Measurements from ENCODE around the gene IRS2.

IRS2 gene

GRCh38 chr13:109809216-109809932, 23.0 kb upstream of the IRS2 start:
- peaks cover 0 to 12% of the 10 kb centered on the region in 2 experiments for H3K27me3 ChIP-seq (ENCODE audit: control insufficient read depth in 1 of 2, insufficient read depth in 1 of 2, low read length in 2 of 2)
- no peak overlapping the region for H4K8ac ChIP-seq (ENCODE audit: low read length)
- H3K36me3 ChIP-seq (ENCODE audit: control insufficient read depth in 1 of 2, insufficient read depth in 2 of 2, low read depth in 1 of 2, low read length in 2 of 2) = no peaks in the 10 kb centered on the region
- no peak overlapping the region for H3K23ac ChIP-seq (ENCODE audit: low read length in 2 of 2)
- H3K9ac ChIP-seq (ENCODE audit: low read length) = no peak overlapping the region
- H3K27ac ChIP-seq (ENCODE audit: low read length, poor library complexity, severe bottlenecking) = no peak overlapping the region
- H2AFZ ChIP-seq (ENCODE audit: low read depth, low read length) = no peak overlapping the region
- H3K79me1 ChIP-seq (replicated peaks; ENCODE audit: low read length, poor library complexity, severe bottlenecking) = no peaks in the 10 kb centered on the region
- H4K91ac ChIP-seq (ENCODE audit: low read length) = no peak overlapping the region
- no peak overlapping the region for H3K4ac ChIP-seq (ENCODE audit: low read depth in 1 of 2, low read length in 2 of 2)
- no peaks in the 10 kb centered on the region for H3K9me3 ChIP-seq (ENCODE audit: control insufficient read depth, low read length)
- no peak overlapping the region for H2AK5ac ChIP-seq (ENCODE audit: low read length, severe bottlenecking)
- H2BK12ac ChIP-seq (ENCODE audit: low read length in 2 of 2) = no peak overlapping the region
- H2BK15ac ChIP-seq (ENCODE audit: low read depth, poor library complexity, severe bottlenecking) = no peak overlapping the region
- peaks cover 9% of the 10 kb centered on the region for H3K4me1 ChIP-seq (ENCODE audit: control insufficient read depth, insufficient read depth, low read depth, low read length)
- no peak overlapping the region for H3K18ac ChIP-seq (ENCODE audit: low read depth in 1 of 2, low read length in 2 of 2)
- H3K4me3 ChIP-seq (ENCODE audit: insufficient read depth in 1 of 2, low read depth in 1 of 2, low read length in 2 of 2) = no peak overlapping the region
- H3K14ac ChIP-seq (ENCODE audit: low read length in 2 of 2) = no peak overlapping the region
- H2BK120ac ChIP-seq (ENCODE audit: low read depth, low read length) = no peak overlapping the region
- no peak overlapping the region for H3K4me2 ChIP-seq (ENCODE audit: low read length, poor library complexity, severe bottlenecking)
- 84% methylated on average over 14 of the region's 14 CpGs for WGBS
- no peak for DNase-seq
- H2BK5ac ChIP-seq (ENCODE audit: low read depth, low read length, poor library complexity, severe bottlenecking) = no peak overlapping the region

GRCh38 chr13:109807345-109807744, 21.0 kb upstream of the IRS2 start:
- H3K27ac ChIP-seq (ENCODE audit: low read length, poor library complexity, severe bottlenecking) = no peak overlapping the region
- H2AK5ac ChIP-seq (ENCODE audit: low read length, severe bottlenecking) = no peak overlapping the region
- H4K8ac ChIP-seq (ENCODE audit: low read length) = no peak overlapping the region
- no peak overlapping the region for H3K9ac ChIP-seq (ENCODE audit: low read length)
- H3K4me3 ChIP-seq (ENCODE audit: insufficient read depth in 1 of 2, low read depth in 1 of 2, low read length in 2 of 2) = no peak overlapping the region
- DNase-seq = no peak
- no peak overlapping the region for H3K18ac ChIP-seq (ENCODE audit: low read depth in 1 of 2, low read length in 2 of 2)
- no peak overlapping the region for H4K91ac ChIP-seq (ENCODE audit: low read length)
- H2BK5ac ChIP-seq (ENCODE audit: low read depth, low read length, poor library complexity, severe bottlenecking) = no peak overlapping the region
- peaks cover 0 to 12% of the 10 kb centered on the region in 2 experiments for H3K27me3 ChIP-seq (ENCODE audit: control insufficient read depth in 1 of 2, insufficient read depth in 1 of 2, low read length in 2 of 2)
- H3K14ac ChIP-seq (ENCODE audit: low read length in 2 of 2) = no peak overlapping the region
- H2AFZ ChIP-seq (ENCODE audit: low read depth, low read length) = no peak overlapping the region
- no peak overlapping the region for H2BK12ac ChIP-seq (ENCODE audit: low read length in 2 of 2)
- H2BK120ac ChIP-seq (ENCODE audit: low read depth, low read length) = no peak overlapping the region
- no peak overlapping the region for H3K4me2 ChIP-seq (ENCODE audit: low read length, poor library complexity, severe bottlenecking)
- peaks cover 7% of the 10 kb centered on the region for H3K4me1 ChIP-seq (ENCODE audit: control insufficient read depth, insufficient read depth, low read depth, low read length)
- no peaks in the 10 kb centered on the region for H3K79me1 ChIP-seq (replicated peaks; ENCODE audit: low read length, poor library complexity, severe bottlenecking)
- 100% methylated on average over 1 of the region's 3 CpGs for WGBS
- H3K36me3 ChIP-seq (ENCODE audit: control insufficient read depth in 1 of 2, insufficient read depth in 2 of 2, low read depth in 1 of 2, low read length in 2 of 2) = no peaks in the 10 kb centered on the region
- no peak overlapping the region for H3K23ac ChIP-seq (ENCODE audit: low read length in 2 of 2)
- H2BK15ac ChIP-seq (ENCODE audit: low read depth, poor library complexity, severe bottlenecking) = no peak overlapping the region
- no peaks in the 10 kb centered on the region for H3K9me3 ChIP-seq (ENCODE audit: control insufficient read depth, low read length)
- H3K4ac ChIP-seq (ENCODE audit: low read depth in 1 of 2, low read length in 2 of 2) = no peak overlapping the region

GRCh38 chr13:109804654-109805053, 18.3 kb upstream of the IRS2 start:
- no peak overlapping the region for H2AK5ac ChIP-seq (ENCODE audit: low read length, severe bottlenecking)
- H2BK15ac ChIP-seq (ENCODE audit: low read depth, poor library complexity, severe bottlenecking) = no peak overlapping the region
- no peak overlapping the region for H2BK5ac ChIP-seq (ENCODE audit: low read depth, low read length, poor library complexity, severe bottlenecking)
- no peaks in the 10 kb centered on the region for H3K9me3 ChIP-seq (ENCODE audit: control insufficient read depth, low read length)
- no peak overlapping the region for H3K18ac ChIP-seq (ENCODE audit: low read depth in 1 of 2, low read length in 2 of 2)
- no peak overlapping the region for H2AFZ ChIP-seq (ENCODE audit: low read depth, low read length)
- H4K8ac ChIP-seq (ENCODE audit: low read length) = no peak overlapping the region
- peaks cover 0 to 5% of the 10 kb centered on the region in 2 experiments for H3K27me3 ChIP-seq (ENCODE audit: control insufficient read depth in 1 of 2, insufficient read depth in 1 of 2, low read length in 2 of 2)
- DNase-seq = no peak
- no peaks in the 10 kb centered on the region for H3K4me1 ChIP-seq (ENCODE audit: control insufficient read depth, insufficient read depth, low read depth, low read length)
- no peak overlapping the region for H4K91ac ChIP-seq (ENCODE audit: low read length)
- no peak overlapping the region for H3K9ac ChIP-seq (ENCODE audit: low read length)
- H3K4ac ChIP-seq (ENCODE audit: low read depth in 1 of 2, low read length in 2 of 2) = no peak overlapping the region
- H3K4me3 ChIP-seq (ENCODE audit: insufficient read depth in 1 of 2, low read depth in 1 of 2, low read length in 2 of 2) = no peak overlapping the region
- H3K14ac ChIP-seq (ENCODE audit: low read length in 2 of 2) = no peak overlapping the region
- no peak overlapping the region for H3K4me2 ChIP-seq (ENCODE audit: low read length, poor library complexity, severe bottlenecking)
- H3K79me1 ChIP-seq (replicated peaks; ENCODE audit: low read length, poor library complexity, severe bottlenecking) = no peaks in the 10 kb centered on the region
- no peaks in the 10 kb centered on the region for H3K36me3 ChIP-seq (ENCODE audit: control insufficient read depth in 1 of 2, insufficient read depth in 2 of 2, low read depth in 1 of 2, low read length in 2 of 2)
- H3K23ac ChIP-seq (ENCODE audit: low read length in 2 of 2) = no peak overlapping the region
- H3K27ac ChIP-seq (ENCODE audit: low read length, poor library complexity, severe bottlenecking) = no peak overlapping the region
- 78% methylated on average over 9 of the region's 9 CpGs for WGBS
- H2BK120ac ChIP-seq (ENCODE audit: low read depth, low read length) = no peak overlapping the region
- no peak overlapping the region for H2BK12ac ChIP-seq (ENCODE audit: low read length in 2 of 2)

GRCh38 chr13:109803825-109804224, 17.4 kb upstream of the IRS2 start:
- Histone ChIP-seq H2BK5ac (ENCODE audit: low read depth, low read length, poor library complexity, severe bottlenecking) (no peak overlapping the region), H2AK5ac (ENCODE audit: low read length, severe bottlenecking) (no peak overlapping the region), H4K8ac (ENCODE audit: low read length) (no peak overlapping the region), H2BK12ac (ENCODE audit: low read length in 2 of 2) (no peak overlapping the region), H3K4me2 (ENCODE audit: low read length, poor library complexity, severe bottlenecking) (no peak overlapping the region), H3K4ac (ENCODE audit: low read depth in 1 of 2, low read length in 2 of 2) (no peak overlapping the region), H2AFZ (ENCODE audit: low read depth, low read length) (no peak overlapping the region), H3K9ac (ENCODE audit: low read length) (no peak overlapping the region), H3K27me3 (ENCODE audit: control insufficient read depth in 1 of 2, insufficient read depth in 1 of 2, low read length in 2 of 2) (no peaks in the 10 kb centered on the region), H3K23ac (ENCODE audit: low read length in 2 of 2) (no peak overlapping the region), H3K27ac (ENCODE audit: low read length, poor library complexity, severe bottlenecking) (no peak overlapping the region), H2BK15ac (ENCODE audit: low read depth, poor library complexity, severe bottlenecking) (no peak overlapping the region), H3K4me3 (ENCODE audit: insufficient read depth in 1 of 2, low read depth in 1 of 2, low read length in 2 of 2) (no peak overlapping the region), H4K91ac (ENCODE audit: low read length) (no peak overlapping the region), H3K9me3 (ENCODE audit: control insufficient read depth, low read length) (no peaks in the 10 kb centered on the region), H3K4me1 (ENCODE audit: control insufficient read depth, insufficient read depth, low read depth, low read length) (no peaks in the 10 kb centered on the region), H3K36me3 (ENCODE audit: control insufficient read depth in 1 of 2, insufficient read depth in 2 of 2, low read depth in 1 of 2, low read length in 2 of 2) (no peaks in the 10 kb centered on the region), H2BK120ac (ENCODE audit: low read depth, low read length) (no peak overlapping the region), H3K14ac (ENCODE audit: low read length in 2 of 2) (no peak overlapping the region), H3K18ac (ENCODE audit: low read depth in 1 of 2, low read length in 2 of 2) (no peak overlapping the region), H3K79me1 (replicated peaks; ENCODE audit: low read length, poor library complexity, severe bottlenecking) (no peaks in the 10 kb centered on the region)
- DNase-seq = no peak
- whole genome bisulfite sequencing = no CpG with 5 or more reads among the region's 1 CpG

Data from mesenchymal stem cell (in vitro differentiated cells and primary cell).